HG03342 (cell line): ENCODE results near the gene GUSB.
"Not testable (repeated sequence)": the region's sequence is repeated elsewhere in the genome, so short reads cannot be mapped to it uniquely, and the experiment has no call there.

ENCODE experiments used
- ATAC-seq: cut with Tn5 transposase; IDR thresholded peaks from one replicate; pipeline ENCODE4 v1.9.1; 2021; ENCODE audit warnings: mild to moderate bottlenecking, moderate library complexity; ENCODE audit not compliant: unreplicated experiment

The GUSB gene

GRCh38 chr7:65981965-65982792 lies at the start of gene GUSB:
Gene GUSB (minus strand): TSS chr7:65982213. CDS start chr7:65982183, 30 bp downstream.
- peak; percentile 84 for ATAC-seq

DNA sequence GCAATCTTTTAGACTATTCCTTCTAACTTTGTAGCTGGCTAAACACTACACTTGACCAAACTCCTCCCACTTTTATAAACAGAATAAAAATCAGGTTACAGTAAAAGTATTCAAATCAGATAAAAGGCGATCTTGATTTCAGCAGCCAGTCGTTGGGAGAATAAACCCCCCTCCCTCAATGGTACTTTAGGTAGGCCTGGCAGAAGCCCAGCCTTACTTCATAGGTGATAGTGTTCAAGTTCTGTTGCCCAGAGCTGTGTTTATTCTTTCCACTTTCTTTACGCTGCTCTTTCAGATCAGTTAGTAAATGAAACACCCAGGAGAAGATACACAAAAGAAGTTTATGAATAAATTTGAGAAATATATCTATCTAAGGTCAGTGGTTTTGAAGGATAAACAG lies 46.3 kb upstream of the GUSB start:
- not testable (repeated sequence) for ATAC-seq

- ATAC-seq = no peak
These were observed 34.1 kb upstream of the GUSB start for GRCh38 chr7:66016131-66016461.

GRCh38 chr7:66015440-66016130 lies 33.6 kb upstream of the GUSB start:
- no peak for ATAC-seq

DNA sequence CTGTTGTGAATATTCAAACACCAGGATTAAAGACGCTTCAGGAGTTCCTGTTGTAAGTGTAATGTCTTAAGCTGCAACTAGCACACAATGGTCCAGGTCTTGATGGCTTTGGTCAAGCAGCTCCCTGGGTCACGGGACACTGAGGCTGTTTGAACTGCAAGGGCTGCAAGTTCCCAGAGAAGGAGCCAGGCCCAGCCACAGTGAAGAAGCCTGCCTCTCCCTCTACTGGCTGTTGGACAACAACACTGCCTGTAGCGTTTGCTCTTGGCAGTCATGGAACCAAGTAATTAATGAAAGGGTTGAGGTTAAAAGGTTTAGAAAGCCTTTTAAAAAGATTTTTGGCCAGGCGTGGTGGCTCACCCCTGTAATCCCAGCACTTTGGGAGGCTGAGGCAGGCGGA lies 31.9 kb upstream of the GUSB start:
- no peak for ATAC-seq

GRCh38 chr7:66007232-66007631 lies 25.2 kb upstream of the GUSB start:
- ATAC-seq = no peak

DNA sequence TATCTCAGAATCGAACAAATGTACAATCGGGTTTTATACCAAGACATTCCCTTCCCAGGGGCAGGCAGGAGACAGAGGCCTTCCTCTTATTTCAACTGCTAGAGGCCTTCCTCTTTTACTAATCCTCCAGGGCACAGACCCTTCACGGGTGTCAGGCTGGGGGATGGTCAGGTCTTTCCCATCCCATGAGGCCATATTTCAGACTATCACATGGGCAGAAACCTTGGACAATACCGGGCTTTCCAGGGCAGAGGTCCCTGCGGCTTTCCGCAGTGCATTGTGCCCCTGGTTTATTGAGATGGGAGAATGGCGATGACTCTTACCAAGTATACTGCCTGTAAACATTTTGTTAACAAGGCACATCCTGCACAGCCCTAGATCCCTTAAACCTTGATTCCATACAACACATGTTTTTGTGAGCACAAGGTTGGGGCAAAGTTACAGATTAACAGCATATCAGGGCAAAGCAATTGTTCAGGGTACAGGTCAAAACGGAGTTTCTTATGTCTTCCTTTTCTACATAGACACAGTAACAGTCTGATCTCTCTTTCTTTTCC lies 23.2 kb upstream of the GUSB start:
- ATAC-seq = not testable (repeated sequence)

- ATAC-seq = not testable (repeated sequence)
These were observed 18.9 kb upstream of the GUSB start for GRCh38 chr7:66000823-66001417.

DNA sequence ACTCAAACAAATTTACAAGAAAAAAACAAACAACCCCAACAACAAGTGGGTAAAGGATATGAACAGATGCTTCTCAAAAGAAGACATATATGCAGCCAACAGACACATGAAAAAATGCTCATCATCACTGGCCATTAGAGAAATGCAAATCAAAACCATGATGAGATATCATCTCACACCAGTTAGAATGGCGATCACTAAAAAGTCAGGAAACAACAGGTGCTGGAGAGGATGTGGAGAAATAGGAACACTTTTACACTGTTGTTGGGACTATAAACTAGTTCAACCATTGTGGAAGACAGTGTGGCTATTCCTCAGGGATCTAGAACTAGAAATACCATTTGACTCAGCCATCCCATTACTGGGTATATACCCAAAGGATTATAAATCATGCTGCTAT lies 13.0 kb upstream of the GUSB start:
- ATAC-seq = not testable (repeated sequence)

DNA sequence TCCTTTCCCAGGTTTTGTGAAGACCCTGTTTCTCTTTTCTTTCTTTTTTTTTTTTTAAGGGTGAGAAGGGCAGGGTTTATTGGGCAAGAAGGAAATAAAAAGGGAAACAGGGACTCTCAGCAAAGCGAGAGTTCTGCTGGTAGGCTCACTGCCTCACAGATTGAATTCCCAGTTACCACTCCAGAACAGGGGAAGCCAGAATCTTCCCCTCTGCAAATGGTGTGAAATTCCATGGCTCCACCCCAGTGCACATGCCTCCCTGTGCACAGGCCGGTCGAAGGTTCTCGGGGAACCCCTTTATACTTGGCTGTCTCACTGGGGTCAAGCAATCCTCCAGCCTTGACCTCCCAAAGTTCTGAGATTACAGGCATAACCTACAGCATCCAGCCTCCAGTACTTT lies 10.5 kb upstream of the GUSB start:
- ATAC-seq = no peak

DNA sequence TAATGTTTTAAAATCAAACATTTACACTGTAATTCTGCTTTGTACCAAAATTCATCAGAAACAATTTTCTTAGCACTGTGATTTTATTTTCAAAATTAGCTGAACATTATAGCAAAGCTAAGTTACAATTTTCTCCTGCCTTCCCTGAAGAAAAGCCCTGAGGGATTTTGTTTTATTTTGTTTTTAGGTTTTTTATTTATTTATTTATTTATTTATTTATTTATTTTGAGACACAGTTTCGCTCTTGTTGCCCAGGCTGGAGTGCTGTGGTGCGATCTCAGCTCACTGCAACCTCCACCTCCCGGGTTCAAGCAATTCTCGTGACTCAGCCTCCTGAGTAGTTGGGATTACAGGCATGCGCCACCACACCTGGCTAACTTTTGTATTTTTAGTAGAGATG lies 9.8 kb upstream of the GUSB start:
- ATAC-seq = not testable (repeated sequence)

- ATAC-seq = no peak
These were observed 7.7 kb upstream of the GUSB start for GRCh38 chr7:65989694-65990080.

- not testable (repeated sequence) for ATAC-seq
These were observed 6.5 kb upstream of the GUSB start for GRCh38 chr7:65988503-65988902.

DNA sequence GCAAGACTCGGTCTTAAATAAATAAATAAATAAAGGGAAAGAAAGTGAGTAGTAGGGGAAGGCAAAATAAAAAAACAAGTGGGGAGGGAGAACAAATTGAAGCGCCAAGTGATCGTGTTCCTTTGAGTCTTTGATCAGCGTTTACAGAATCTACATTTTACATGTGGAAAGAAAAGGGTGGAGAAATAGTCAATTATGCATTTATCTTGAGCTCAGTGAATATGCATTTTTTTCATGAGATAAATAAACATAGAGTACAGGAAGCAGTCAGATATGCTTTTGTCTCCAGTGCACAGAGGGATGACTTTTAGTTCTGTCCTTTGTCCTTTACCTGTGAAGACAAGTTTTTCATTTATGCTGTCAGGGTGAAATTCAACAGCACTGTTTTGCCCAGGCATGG lies 6.1 kb upstream of the GUSB start:
- no peak for ATAC-seq

DNA sequence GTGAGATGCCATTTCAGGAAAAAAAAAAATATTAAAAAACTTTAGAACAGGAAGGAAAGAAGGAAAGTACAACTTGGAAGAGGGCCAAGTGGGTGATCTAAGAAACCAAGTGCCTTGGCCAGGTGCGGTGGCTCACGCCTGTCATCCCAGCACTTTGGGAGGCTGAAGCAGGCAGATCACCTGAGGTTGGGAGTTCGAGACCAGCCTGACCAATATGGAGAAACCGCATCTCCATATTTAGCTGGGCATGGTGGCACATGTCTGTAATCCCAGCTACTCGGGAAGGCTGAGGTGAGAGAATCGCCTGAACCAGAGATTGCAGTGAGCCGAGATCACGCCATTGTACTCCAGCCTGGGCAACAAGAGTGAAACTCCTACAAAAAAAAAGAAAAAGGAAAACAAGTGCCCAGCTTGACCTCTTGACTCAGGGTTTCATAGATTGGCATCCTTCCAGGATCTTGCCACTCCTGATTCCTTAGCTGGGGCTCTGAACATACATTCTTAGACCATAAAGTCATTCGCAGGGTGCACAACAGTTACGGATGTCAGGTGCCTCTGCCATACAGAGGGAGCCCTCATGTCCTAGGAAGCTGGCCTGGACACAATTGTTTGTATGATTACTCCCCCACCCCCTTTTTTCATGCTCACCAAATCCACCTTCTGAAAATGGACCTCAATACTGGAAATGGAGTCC lies 2.1 kb upstream of the GUSB start:
- ATAC-seq = no peak

GRCh38 chr7:65980478-65981250 lies 1.3 kb downstream of the GUSB start:
- peak; percentile 73 for ATAC-seq

GRCh38 chr7:65979583-65980477 lies 2.2 kb downstream of the GUSB start:
- ATAC-seq = no peak

- no peak for ATAC-seq
These were observed 3.0 kb downstream of the GUSB start for GRCh38 chr7:65978891-65979582.
